ENCODE results near the gene COL6A3. TPM values are rescaled to one million over a fixed set of nuclear protein-coding genes. Genes with fewer than 3 reads are reported as not detected.

COL6A3 gene
- total RNA-seq, 2 donors from 2014 or later = 26.9 to 86.9 TPM

- DNase-seq (ENCODE audit: low spot score) = no peak
- Histone ChIP-seq H3K4me1 (replicated peaks) (no peaks in the 10 kb centered on the region), H3K36me3 (no peaks in the 10 kb centered on the region), H3K9me3 (no peaks in the 10 kb centered on the region), H3K27ac (peak overlapping the region in 1 of 2 donors; percentile 2), H3K4me3 (no peak overlapping the region), H3K27me3 (replicated peaks; ENCODE audit: insufficient read depth) (no peaks in the 10 kb centered on the region)
- TF ChIP-seq CTCF (IDR thresholded peaks at IDR 0.05) (no peak), POLR2AphosphoS5 (IDR thresholded peaks at IDR 0.05) (no peak), POLR2A (IDR thresholded peaks at IDR 0.05) (no peak)
- WGBS = 91% methylated on average over 15 of the region's 15 CpGs
- intact Hi-C loops (cut with DNase I) = loop anchor here (5.0 kb wide), 1 partner anchor 88 kb away; no protein-coding TSS in a partner anchor
These were observed 94.7 kb downstream of the COL6A3 start for GRCh38 chr2:237319086-237319820.

- Histone ChIP-seq H3K9me3 (no peaks in the 10 kb centered on the region), H3K27me3 (replicated peaks; ENCODE audit: insufficient read depth) (no peaks in the 10 kb centered on the region), H3K36me3 (no peaks in the 10 kb centered on the region), H3K4me3 (no peak overlapping the region), H3K27ac (peak overlapping the region; percentile 82 to 83), H3K4me1 (replicated peaks) (no peaks in the 10 kb centered on the region)
- WGBS = 85% methylated on average over 6 of the region's 6 CpGs
- intact Hi-C loops (cut with DNase I) = loop anchor here (5.0 kb wide), 1 partner anchor 91 kb away; no protein-coding TSS in a partner anchor
- no peak for DNase-seq (ENCODE audit: low spot score)
- no peak for TF ChIP-seq POLR2AphosphoS5 (IDR thresholded peaks at IDR 0.05)
- no peak for TF ChIP-seq CTCF (IDR thresholded peaks at IDR 0.05)
- TF ChIP-seq POLR2A (IDR thresholded peaks at IDR 0.05) = no peak
These were observed 97.6 kb downstream of the COL6A3 start for GRCh38 chr2:237316339-237316738.

GRCh38 chr2:237315829-237316225 is 98.1 kb downstream of the COL6A3 start:
- no peak for DNase-seq (ENCODE audit: low spot score)
- H3K27me3 ChIP-seq (replicated peaks; ENCODE audit: insufficient read depth) = no peaks in the 10 kb centered on the region
- WGBS = 37% methylated on average over 6 of the region's 6 CpGs
- H3K9me3 ChIP-seq = no peaks in the 10 kb centered on the region
- H3K27ac ChIP-seq = peak overlapping the region; percentile 82 to 83
- intact Hi-C loops (cut with DNase I) = loop anchor here (5.0 kb wide), 1 partner anchor 91 kb away; no protein-coding TSS in a partner anchor
- H3K36me3 ChIP-seq = no peaks in the 10 kb centered on the region
- no peaks in the 10 kb centered on the region for H3K4me1 ChIP-seq (replicated peaks)
- TF ChIP-seq CTCF (IDR thresholded peaks at IDR 0.05) (no peak), POLR2AphosphoS5 (IDR thresholded peaks at IDR 0.05) (no peak), POLR2A (IDR thresholded peaks at IDR 0.05) (no peak)
- H3K4me3 ChIP-seq = no peak overlapping the region

GRCh38 chr2:237315170-237315828 is 98.7 kb downstream of the COL6A3 start:
- WGBS = 14% methylated on average over 14 of the region's 14 CpGs
- no peaks in the 10 kb centered on the region for H3K9me3 ChIP-seq
- H3K27me3 ChIP-seq (replicated peaks; ENCODE audit: insufficient read depth) = no peaks in the 10 kb centered on the region
- peak overlapping the region; percentile 82 to 83 for H3K27ac ChIP-seq
- H3K4me3 ChIP-seq = no peak overlapping the region
- no peaks in the 10 kb centered on the region for H3K4me1 ChIP-seq (replicated peaks)
- peak in 3 of 4 experiments; percentile 21 to 67 (median 46) for TF ChIP-seq CTCF (IDR thresholded peaks at IDR 0.05)
- TF ChIP-seq POLR2A (IDR thresholded peaks at IDR 0.05) = no peak
- TF ChIP-seq POLR2AphosphoS5 (IDR thresholded peaks at IDR 0.05) = peak; percentile 88
- DNase-seq (ENCODE audit: low spot score) = peak; percentile 84
- intact Hi-C loops (cut with DNase I) = loop anchor here (5.0 kb wide), 1 partner anchor 92 kb away; no protein-coding TSS in a partner anchor
- no peaks in the 10 kb centered on the region for H3K36me3 ChIP-seq

Data from prostate gland (tissue), 2 donors.